Vagina (tissue), 2 donors: ENCODE results near the gene AGPAT4. TPM values are rescaled to one million over a fixed set of nuclear protein-coding genes. Genes with fewer than 3 reads are reported as not detected.

Experiments used
- DNase-seq, 2 donors: peaks; one replicate each; pipeline ENCODE4 v3.0.0-alpha.2; 2017; ENCODE audit errors: extremely low spot score in 2 of 2
- H3K27ac ChIP-seq: fragments of 200-600 bp; sonication (generic); one replicate; pipeline ENCODE4 v1.5.1; 2019
- H3K27me3 ChIP-seq: fragments of 200-600 bp; sonication (generic); one replicate; pipeline ENCODE4 v1.5.1; 2019
- H3K36me3 ChIP-seq, 2 donors: fragments of 200-600 bp; sonication (generic); one replicate each; pipeline ENCODE4 v1.5.1; 2017 to 2019
- H3K4me1 ChIP-seq: fragments of 200-600 bp; sonication (generic); one replicate; pipeline ENCODE4 v1.5.1; 2019
- H3K4me3 ChIP-seq, 2 donors: fragments of 200-600 bp; sonication (generic); 1 replicate in 1 of 2; 2 replicates in 1 of 2; pipeline ENCODE4 v1.5.1; 2016 to 2019
- H3K9me3 ChIP-seq: fragments of 200-600 bp; sonication (generic); one replicate; pipeline ENCODE4 v1.5.1; 2019
- POLR2A ChIP-seq, 2 donors: fragments of 450-650 bp; IDR thresholded peaks; one replicate each; pipeline ENCODE4 v1.6.1; 2017; ENCODE audit warnings: antibody characterized with exemption in 2 of 2, mild to moderate bottlenecking in 2 of 2, moderate library complexity in 2 of 2
- POLR2AphosphoS5 ChIP-seq, 2 donors: sonication (generic); formaldehyde crosslinking; IDR thresholded peaks; one replicate each; pipeline ENCODE4 v1.9.0; 2017; ENCODE audit warnings: antibody characterized with exemption in 2 of 2, mild to moderate bottlenecking in 2 of 2, low read depth in 1 of 2; ENCODE audit not compliant: insufficient read depth in 1 of 2
- intact Hi-C: fragments of 100-400 bp; cut with DNase I; formaldehyde crosslinking; loops from one replicate; pipeline ENCODE4 v1.15.1; 2023
- total RNA-seq: library from RNA; depleted of rRNA; stranded (reverse); fragments of >200 nt; gene quantifications from one replicate; pipeline ENCODE4 v1.2.3, GENCODE V29; 2016
- TF ChIP-seq, protein P1 (sequence below), 3 experiments: fragments of 450-650 bp in 2 of 3; fragments of 200-600 bp in 1 of 3; sonication (generic) in 1 of 3; IDR thresholded peaks; one replicate each; pipeline ENCODE4 v1.5.1; 2017 to 2019; ENCODE audit warnings: antibody characterized with exemption in 3 of 3, mild to moderate bottlenecking in 2 of 3, moderate library complexity in 2 of 3

AGPAT4 gene
- total RNA-seq, 1 donor from 2014 or later = 6.9 TPM

DNA sequence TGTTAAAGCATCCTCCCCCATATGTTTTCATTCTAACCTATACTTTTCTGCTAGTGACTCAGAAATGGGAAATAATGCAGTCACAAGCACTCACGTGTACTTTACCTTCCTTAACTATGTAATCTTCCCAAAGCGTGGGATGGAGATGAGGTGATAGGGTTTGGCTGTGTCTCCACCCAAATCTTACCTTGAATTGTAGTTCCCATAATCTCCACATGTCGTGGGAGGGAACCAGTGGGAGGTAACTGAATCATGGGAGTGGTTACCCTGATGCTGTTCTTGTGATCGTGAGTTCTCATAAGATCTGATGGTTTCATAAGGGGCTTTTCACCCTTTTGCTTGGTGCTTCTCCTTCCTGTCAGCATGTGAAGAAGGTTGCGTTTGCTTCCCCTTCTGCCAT lies 35.4 kb downstream of the AGPAT4 start:
- H3K27me3 ChIP-seq = no peaks in the 10 kb centered on the region
- H3K27ac ChIP-seq = no peak overlapping the region
- intact Hi-C loops = no loop called here
- no peaks in the 10 kb centered on the region for H3K36me3 ChIP-seq
- H3K4me1 ChIP-seq = peaks cover 13% of the 10 kb centered on the region
- no peak for DNase-seq
- H3K4me3 ChIP-seq = no peak overlapping the region
- TF ChIP-seq POLR2AphosphoS5 (IDR thresholded peaks at IDR 0.05; ENCODE audit: insufficient read depth in 1 of 2, low read depth in 1 of 2) (no peak), POLR2A (IDR thresholded peaks at IDR 0.05) (no peak)
- TF ChIP-seq, protein P1, sequence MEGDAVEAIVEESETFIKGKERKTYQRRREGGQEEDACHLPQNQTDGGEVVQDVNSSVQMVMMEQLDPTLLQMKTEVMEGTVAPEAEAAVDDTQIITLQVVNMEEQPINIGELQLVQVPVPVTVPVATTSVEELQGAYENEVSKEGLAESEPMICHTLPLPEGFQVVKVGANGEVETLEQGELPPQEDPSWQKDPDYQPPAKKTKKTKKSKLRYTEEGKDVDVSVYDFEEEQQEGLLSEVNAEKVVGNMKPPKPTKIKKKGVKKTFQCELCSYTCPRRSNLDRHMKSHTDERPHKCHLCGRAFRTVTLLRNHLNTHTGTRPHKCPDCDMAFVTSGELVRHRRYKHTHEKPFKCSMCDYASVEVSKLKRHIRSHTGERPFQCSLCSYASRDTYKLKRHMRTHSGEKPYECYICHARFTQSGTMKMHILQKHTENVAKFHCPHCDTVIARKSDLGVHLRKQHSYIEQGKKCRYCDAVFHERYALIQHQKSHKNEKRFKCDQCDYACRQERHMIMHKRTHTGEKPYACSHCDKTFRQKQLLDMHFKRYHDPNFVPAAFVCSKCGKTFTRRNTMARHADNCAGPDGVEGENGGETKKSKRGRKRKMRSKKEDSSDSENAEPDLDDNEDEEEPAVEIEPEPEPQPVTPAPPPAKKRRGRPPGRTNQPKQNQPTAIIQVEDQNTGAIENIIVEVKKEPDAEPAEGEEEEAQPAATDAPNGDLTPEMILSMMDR (IDR thresholded peaks at IDR 0.05) = no peak
- no peaks in the 10 kb centered on the region for H3K9me3 ChIP-seq

DNA sequence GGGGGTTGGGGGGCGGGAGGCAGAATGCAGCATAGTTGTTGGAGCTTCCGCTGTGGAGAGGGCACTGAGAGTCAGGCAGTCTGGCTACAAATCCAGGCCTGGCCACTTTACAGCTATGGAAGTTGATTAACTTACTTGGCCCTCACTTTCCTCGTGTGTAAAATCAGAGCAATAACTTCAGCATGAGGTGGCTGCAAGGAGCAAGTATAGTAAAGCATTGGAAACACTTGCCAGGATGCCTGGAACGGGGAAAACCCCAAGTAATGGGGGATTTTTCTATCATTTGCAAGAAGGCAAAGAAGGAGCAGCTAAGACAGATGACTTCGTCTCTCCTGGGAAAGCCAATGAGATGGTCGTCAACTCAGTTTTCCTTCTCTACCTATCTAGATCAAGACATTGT lies 35.8 kb downstream of the AGPAT4 start:
- no peak overlapping the region for H3K27ac ChIP-seq
- DNase-seq = no peak
- no peaks in the 10 kb centered on the region for H3K27me3 ChIP-seq
- no peak for TF ChIP-seq POLR2AphosphoS5 (IDR thresholded peaks at IDR 0.05; ENCODE audit: insufficient read depth in 1 of 2, low read depth in 1 of 2)
- TF ChIP-seq POLR2A (IDR thresholded peaks at IDR 0.05) = no peak
- TF ChIP-seq, protein P1 (IDR thresholded peaks at IDR 0.05) = no peak
- H3K4me3 ChIP-seq = no peak overlapping the region
- intact Hi-C loops = no loop called here
- H3K4me1 ChIP-seq = peaks cover 13% of the 10 kb centered on the region
- H3K9me3 ChIP-seq = no peaks in the 10 kb centered on the region
- H3K36me3 ChIP-seq = no peaks in the 10 kb centered on the region

DNA sequence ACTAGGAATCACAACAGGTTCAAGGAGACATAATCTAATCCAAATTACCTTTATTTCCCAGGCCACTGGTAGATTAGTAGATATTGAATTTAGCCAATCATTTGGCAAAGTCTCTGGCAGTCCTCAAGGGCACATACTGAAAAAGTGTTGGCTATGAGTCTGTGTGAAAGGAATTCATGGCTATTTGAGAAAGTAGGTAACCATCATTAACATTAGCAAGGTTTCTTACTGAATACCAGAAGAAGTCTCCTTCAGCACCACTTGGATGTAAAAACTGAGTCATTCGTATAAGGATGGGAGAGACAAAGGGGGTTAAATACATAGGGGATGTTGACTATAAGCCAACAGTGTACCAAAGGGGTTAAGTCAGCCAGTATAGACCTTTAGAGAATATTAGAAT lies 36.7 kb downstream of the AGPAT4 start:
- no peak for DNase-seq

DNA sequence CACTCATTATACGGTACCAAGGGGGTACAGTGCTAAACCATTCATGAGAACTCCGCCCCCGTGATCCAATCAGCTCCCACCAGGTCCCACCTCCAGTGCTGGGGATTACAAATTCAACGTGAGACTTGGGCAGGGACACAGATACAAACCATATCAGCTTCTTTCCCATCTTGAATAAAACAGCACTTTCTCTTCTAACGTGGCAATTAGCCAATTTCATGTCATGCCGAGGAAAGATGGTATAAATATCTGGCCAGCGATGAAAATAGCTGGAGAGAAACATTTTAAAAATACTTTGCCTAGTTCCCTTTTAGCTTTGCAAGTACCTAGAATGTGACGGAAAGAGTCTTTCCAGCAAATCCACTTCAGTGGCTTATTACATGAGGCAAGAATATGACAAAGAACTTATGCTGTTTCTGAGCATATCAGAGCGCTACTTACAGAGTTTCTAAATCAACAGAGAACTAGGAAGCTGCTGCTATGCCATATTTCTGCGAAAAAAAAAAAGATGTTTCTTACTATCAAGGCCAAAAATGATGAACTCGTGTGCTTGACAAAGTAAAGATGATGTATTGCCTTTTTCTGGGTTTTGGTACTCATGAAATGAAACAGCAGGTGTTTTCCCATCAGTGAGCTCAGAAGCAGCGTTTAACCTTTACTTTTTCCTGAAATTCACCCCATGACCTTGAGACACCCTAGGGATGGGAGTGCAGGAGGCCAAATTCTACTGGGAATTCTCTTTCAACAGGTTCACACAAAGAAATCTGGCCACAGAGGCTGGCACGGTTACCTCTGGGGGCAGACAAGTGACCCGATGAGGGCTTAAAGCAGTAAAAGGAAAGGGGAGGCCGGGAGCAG lies 37.9 kb downstream of the AGPAT4 start:
- TF ChIP-seq POLR2A (IDR thresholded peaks at IDR 0.05) = no peak
- TF ChIP-seq, protein P1 (IDR thresholded peaks at IDR 0.05) = no peak
- no peak for TF ChIP-seq POLR2AphosphoS5 (IDR thresholded peaks at IDR 0.05; ENCODE audit: insufficient read depth in 1 of 2, low read depth in 1 of 2)
- no peak overlapping the region for H3K27ac ChIP-seq
- H3K36me3 ChIP-seq = no peaks in the 10 kb centered on the region
- no peaks in the 10 kb centered on the region for H3K9me3 ChIP-seq
- peaks cover 13% of the 10 kb centered on the region for H3K4me1 ChIP-seq
- H3K27me3 ChIP-seq = no peaks in the 10 kb centered on the region
- H3K4me3 ChIP-seq = no peak overlapping the region
- intact Hi-C loops = no loop called here
- DNase-seq = no peak

More for the DNA sequence above, 36.7 kb downstream of the AGPAT4 start:
- intact Hi-C loops = no loop called here
- Histone ChIP-seq H3K9me3 (no peaks in the 10 kb centered on the region), H3K27ac (no peak overlapping the region), H3K27me3 (no peaks in the 10 kb centered on the region), H3K4me1 (peaks cover 13% of the 10 kb centered on the region), H3K4me3 (no peak overlapping the region), H3K36me3 (no peaks in the 10 kb centered on the region)
- TF ChIP-seq, protein P1 (IDR thresholded peaks at IDR 0.05) = no peak
- no peak for TF ChIP-seq POLR2A (IDR thresholded peaks at IDR 0.05)
- TF ChIP-seq POLR2AphosphoS5 (IDR thresholded peaks at IDR 0.05; ENCODE audit: insufficient read depth in 1 of 2, low read depth in 1 of 2) = no peak
